HG02981 (cell line): ENCODE measurements around the gene EPHB2.

Experiments
- ATAC-seq: cut with Tn5 transposase; IDR thresholded peaks from one replicate; pipeline ENCODE4 v1.9.1; 2021; ENCODE audit warnings: mild to moderate bottlenecking, moderate library complexity; ENCODE audit not compliant: unreplicated experiment

EPHB2 gene

DNA sequence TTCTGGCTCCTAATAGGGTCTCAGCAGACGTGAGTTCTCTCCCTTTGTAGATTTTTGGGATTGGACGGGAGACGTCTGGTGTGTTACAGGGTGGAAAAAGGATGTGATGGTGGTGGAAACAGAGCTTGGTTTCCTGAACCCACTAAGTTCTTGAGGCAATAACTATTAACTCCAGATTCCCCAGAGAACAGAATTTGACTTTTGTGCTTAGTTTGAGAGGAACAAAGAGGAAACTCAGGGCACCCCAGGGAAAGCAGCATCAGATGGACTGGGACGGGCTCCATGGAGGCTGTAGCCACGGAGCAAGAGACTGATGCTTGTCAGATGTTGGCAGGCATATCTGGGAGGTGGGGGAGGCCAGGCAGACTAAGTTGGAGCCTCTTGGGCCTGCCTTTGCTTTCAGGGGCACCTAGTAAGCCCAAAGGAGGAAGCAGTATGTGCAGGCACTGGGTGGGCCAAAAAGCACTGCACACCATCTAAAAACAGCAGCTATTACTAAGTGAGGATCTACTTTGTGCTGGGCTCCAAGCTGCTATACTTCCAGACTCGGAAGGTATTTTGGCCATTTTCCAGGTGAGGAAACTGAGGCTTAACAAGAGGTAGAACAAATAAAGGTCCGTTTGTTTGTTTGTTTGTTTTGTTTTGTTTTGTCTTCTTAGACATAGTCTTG is 66.9 kb downstream of the EPHB2 start:
- ATAC-seq = no peak

DNA sequence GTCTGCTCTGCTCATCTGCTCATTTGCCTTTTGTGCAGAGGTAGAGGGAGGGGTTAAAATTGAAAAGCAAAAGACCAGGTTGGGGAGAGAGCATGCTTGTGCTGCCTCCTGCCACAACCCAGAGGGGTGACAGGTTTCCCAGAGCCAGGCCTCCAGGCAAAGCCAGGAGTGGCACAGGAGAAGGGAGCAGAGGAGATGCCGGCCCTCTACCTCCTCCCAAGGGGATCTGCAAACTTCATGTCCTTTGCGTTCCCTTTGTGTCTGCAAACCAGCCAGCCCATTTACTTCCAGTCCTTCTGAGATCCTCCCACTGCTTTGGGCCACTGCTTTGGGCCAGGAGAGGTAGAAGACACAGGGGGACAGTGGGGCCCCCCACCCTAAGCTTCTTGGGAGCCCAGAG is 67.8 kb downstream of the EPHB2 start:
- ATAC-seq = no peak

DNA sequence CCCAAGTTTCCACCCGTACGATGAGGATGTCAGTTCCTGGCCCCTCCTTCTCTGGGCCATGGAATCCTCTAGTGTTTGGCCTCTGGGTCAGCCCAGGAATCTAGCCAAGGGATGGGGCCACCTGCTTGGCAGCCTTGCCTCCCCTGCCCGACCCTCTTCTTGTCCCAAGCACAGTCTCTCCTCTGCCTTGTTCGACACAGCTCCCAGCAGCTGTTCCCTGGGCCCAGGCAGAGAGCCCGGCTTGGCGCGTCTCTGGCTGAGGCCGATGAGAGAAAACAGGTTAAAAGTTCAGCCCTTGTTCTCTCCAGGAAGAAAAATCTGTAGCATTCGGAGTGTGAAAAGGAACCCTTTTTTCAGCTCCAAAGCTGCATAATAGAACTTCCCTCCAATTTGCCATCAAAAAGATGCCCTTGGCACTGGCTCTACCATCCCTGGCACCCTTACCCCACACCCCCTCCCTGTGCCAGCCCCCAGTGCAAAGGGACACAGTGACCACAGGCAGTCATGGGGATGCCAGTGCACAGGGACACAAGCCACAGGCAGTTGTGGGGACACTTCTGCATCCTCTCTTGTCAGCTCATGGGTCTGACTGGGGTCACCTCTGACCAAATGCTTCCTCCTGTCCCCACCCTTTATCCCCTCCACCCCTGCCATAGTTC is 68.4 kb downstream of the EPHB2 start:
- no peak for ATAC-seq

DNA sequence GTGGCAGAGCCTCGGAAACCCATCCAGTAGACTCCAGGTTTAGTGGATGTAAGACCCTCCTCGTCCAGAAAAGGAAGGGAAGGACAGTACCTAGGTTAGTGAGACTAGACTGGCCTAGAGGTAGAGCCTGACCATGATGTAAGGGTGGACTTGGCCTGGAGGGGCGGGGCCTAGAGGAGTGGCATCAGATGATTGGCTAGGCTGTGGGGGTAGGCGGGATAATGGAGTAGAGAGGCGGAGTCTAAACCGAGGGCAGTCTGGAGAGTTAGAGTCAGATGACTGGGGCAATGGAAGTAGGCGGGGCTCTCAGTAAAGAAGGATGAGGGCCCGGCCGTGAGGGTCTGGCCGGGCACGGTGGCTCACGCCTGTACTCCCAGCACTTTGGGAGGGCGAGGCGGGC is 70.1 kb downstream of the EPHB2 start:
- ATAC-seq = no peak

- ATAC-seq = no peak
Observed at GRCh38 chr1:22781483-22781882, 70.8 kb downstream of the EPHB2 start.

DNA sequence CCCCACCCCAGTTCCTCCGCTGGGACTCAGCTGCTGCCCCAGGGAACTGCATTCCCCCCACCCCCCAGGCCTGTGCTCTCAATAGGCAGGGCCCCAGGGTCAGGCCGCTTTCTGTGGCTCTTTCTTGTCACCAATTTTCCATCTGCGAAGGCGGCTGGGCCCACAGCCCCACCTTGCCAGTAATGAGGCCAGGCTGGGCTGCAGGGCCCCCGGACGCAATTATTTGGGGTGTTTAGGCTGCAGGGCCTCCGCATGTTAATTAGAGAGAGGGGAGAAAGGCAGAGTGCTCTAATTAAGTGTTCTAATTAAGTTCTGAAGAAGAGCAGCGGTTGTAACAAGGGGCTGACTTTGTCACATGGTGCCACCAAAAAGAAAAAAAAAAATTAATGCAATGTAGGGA is 71.8 kb downstream of the EPHB2 start:
- ATAC-seq = no peak

GRCh38 chr1:22784317-22784716 is 73.7 kb downstream of the EPHB2 start:
- ATAC-seq = no peak

GRCh38 chr1:22784737-22785136 is 74.1 kb downstream of the EPHB2 start:
- ATAC-seq = no peak

- no peak for ATAC-seq
Observed at GRCh38 chr1:22786101-22786500, 75.5 kb downstream of the EPHB2 start.

GRCh38 chr1:22786719-22787489 is 76.3 kb downstream of the EPHB2 start:
- ATAC-seq = no peak

- ATAC-seq = no peak
Observed at GRCh38 chr1:22787636-22788035, 77.0 kb downstream of the EPHB2 start.

DNA sequence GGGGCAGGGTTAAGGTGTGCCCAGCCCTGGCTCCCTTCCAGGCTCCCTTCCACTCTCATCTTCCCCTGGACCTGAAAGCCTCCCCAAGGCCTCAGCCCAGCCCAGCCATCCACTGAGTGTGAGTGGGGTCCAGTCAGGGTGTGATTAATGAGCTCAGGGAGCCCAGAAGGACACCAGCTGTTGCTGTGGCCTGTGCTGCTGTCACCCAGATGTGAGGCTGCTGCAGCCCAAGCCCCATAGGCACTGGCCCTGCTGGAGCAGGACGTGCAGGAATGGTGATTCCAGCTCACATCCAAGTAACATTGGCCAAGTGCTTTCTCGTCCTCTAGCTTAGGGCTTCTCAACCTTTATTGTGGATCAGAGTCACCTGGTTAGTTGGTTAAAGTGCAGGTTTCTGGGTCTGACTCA is 77.6 kb downstream of the EPHB2 start:
- ATAC-seq = no peak

DNA sequence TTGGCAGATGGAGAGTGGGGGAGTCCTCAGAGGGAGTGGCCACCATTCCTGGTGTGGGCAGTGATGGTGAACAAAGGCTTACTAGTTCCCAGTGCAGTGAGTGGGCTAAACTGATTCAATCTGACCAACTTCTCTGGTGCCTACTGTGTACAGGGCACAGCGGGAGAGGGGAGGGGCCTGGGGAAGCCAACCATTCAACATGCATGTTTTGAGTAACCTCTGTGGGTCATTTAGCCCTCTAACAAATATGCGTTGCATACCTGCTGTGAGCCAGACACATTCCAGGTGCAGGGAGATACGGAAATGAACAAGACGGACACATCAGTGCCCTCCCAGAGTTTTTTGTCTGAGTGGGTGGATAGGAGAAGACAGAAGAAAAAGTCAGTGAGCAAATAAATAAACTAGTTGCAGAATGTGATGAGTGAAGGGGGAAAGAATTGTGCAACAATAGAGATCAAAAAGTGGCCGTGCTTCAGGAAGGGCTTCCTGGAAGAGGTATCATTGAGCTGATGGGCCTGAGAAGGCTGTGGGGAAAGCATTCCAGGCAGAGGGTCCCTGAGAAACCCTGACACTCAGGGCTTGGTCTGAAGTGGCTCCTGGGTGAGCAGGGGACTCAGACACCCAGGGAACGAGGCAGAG is 78.8 kb downstream of the EPHB2 start:
- ATAC-seq = no peak

GRCh38 chr1:22790232-22791008 is 79.8 kb downstream of the EPHB2 start:
- ATAC-seq = no peak

GRCh38 chr1:22791831-22792347 is 81.2 kb downstream of the EPHB2 start:
- ATAC-seq = no peak

GRCh38 chr1:22792396-22793160 is 81.9 kb downstream of the EPHB2 start:
- no peak for ATAC-seq

GRCh38 chr1:22793647-22794046 is 83.0 kb downstream of the EPHB2 start:
- ATAC-seq = no peak

GRCh38 chr1:22794647-22795365 is 84.2 kb downstream of the EPHB2 start:
- ATAC-seq = no peak

DNA sequence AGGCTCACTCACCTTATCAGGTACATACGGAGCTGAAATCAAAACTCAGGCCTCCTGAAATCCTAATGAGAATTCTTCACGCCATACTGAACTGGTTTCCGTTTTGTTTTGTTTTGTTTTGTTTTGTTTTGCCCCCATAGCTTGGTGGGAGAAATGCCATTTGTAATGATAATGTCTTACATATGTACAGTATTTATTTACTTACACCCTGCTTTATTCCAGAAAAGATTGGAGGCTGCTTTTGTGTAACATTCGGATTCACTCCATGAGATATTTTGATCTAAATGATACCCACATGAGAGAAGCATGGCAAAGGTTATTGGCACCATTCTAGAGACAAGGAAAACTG is 84.7 kb downstream of the EPHB2 start:
- ATAC-seq = no peak
